ENCODE results near the gene CBX3.

DNA sequence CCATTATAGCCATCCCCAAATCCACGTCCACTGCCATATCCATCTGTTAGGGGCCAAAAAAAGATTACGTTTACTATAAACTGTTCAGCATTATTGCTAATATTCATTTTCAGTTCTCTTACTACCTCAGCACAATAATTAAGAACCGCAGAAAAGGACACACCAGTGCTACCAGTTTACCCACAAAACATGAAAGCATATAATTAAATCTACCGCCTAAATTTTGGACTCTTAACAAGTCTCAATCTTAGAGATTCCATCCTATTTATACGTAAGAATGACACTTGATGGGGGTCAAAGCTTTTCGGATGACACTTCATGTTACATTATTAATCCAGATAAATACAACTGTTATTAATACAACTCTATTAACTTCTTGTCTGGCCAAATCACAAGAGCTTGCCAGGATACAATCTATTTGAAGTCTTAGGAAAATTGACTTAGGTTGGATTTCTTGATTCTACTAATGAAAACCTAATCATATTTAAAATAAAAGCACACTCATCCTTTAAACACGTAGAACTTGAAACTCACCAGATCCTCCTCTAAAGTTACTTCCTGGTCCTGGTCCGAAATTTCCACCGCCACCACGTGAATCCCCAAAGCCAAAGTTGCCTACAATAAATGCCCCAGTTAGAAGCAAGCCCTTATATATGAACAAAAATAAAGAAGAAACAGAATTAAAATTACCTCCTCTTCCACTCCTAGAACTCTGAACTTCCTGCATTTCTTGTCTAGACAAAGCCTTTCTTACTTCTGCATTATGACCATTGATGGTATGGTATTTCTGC lies 5.5 kb upstream of the CBX3 start:
- TF ChIP-seq, protein P1, sequence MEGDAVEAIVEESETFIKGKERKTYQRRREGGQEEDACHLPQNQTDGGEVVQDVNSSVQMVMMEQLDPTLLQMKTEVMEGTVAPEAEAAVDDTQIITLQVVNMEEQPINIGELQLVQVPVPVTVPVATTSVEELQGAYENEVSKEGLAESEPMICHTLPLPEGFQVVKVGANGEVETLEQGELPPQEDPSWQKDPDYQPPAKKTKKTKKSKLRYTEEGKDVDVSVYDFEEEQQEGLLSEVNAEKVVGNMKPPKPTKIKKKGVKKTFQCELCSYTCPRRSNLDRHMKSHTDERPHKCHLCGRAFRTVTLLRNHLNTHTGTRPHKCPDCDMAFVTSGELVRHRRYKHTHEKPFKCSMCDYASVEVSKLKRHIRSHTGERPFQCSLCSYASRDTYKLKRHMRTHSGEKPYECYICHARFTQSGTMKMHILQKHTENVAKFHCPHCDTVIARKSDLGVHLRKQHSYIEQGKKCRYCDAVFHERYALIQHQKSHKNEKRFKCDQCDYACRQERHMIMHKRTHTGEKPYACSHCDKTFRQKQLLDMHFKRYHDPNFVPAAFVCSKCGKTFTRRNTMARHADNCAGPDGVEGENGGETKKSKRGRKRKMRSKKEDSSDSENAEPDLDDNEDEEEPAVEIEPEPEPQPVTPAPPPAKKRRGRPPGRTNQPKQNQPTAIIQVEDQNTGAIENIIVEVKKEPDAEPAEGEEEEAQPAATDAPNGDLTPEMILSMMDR (IDR thresholded peaks at IDR 0.05; ENCODE audit: low read depth, low read length), result no peak
- no peak for TF ChIP-seq EZH2phosphoT487 (IDR thresholded peaks at IDR 0.05; ENCODE audit: low read depth)
